CD4-positive, alpha-beta T cell (primary cell): Measurements from ENCODE around the gene CABP4. TPM values are rescaled to one million over a fixed set of nuclear protein-coding genes. Genes with fewer than 3 reads are reported as not detected.
"Not testable (repeated sequence)": the region's sequence is repeated elsewhere in the genome, so short reads cannot be mapped to it uniquely, and the experiment has no call there.

Source experiments
- ATAC-seq: fragments of 200-7000 bp; cut with Tn5 transposase; one replicate; pipeline ENCODE4 v1.10.0; 2022; ENCODE audit warnings: mild to moderate bottlenecking; ENCODE audit not compliant: poor library complexity
- CTCF ChIA-PET: fragments of 350-600 bp; sonication (Branson Sonifier 250); formaldehyde crosslinking; loops from one replicate; lab custom pipeline; 2021; ENCODE audit warnings: antibody characterized with exemption, inconsistent platforms; lab: Charles Lee
- POLR2A ChIA-PET: fragments of 350-600 bp; sonication (Branson Sonifier 250); formaldehyde crosslinking; loops from one replicate; lab custom pipeline; 2021; ENCODE audit warnings: antibody characterized with exemption, inconsistent platforms; lab: Charles Lee
- DNase-seq, 14 experiments: peaks; one replicate each; pipeline ENCODE4 v3.0.0-alpha.2; 2013 to 2020; ENCODE audit warnings: mixed read lengths in 2 of 14
- H3K27ac ChIP-seq, 2 donors: one replicate each; pipeline versions ENCODE4 v1.5.1 to v1.7.0; 2013; ENCODE audit warnings: low read length in 2 of 2, low read depth in 1 of 2, mild to moderate bottlenecking in 1 of 2
- H3K27me3 ChIP-seq, 2 experiments: 1 replicate in 1 of 2; 2 replicates in 1 of 2; pipeline versions ENCODE4 v1.6.1 to v1.7.0; 2013; ENCODE audit warnings: low read length in 2 of 2, control low read depth in 1 of 2, mild to moderate bottlenecking in 1 of 2, moderate library complexity in 1 of 2; ENCODE audit not compliant: insufficient read depth in 2 of 2, control insufficient read depth in 1 of 2
- H3K36me3 ChIP-seq: one replicate; pipeline ENCODE4 v1.6.1; 2013; ENCODE audit warnings: low read length, control low read depth; ENCODE audit not compliant: insufficient read depth
- H3K4me1 ChIP-seq: one replicate; pipeline ENCODE4 v1.6.1; 2013; ENCODE audit warnings: low read length, control low read depth; ENCODE audit not compliant: insufficient read depth
- H3K4me3 ChIP-seq: one replicate; pipeline ENCODE4 v1.5.1; 2013; ENCODE audit warnings: mild to moderate bottlenecking, low read length, moderate library complexity
- H3K9me3 ChIP-seq, 2 experiments: 1 replicate in 1 of 2; 2 replicates in 1 of 2; pipeline versions ENCODE4 v1.6.1 to v1.7.0; 2013; ENCODE audit warnings: low read length in 2 of 2, mild to moderate bottlenecking in 2 of 2, control low read depth in 1 of 2, moderate library complexity in 1 of 2; ENCODE audit not compliant: control insufficient read depth in 1 of 2, insufficient read depth in 1 of 2
- H3K27ac Mint-ChIP-seq: one replicate; pipeline ENCODE4 v1.8.0; 2020; ENCODE audit warnings: mixed read lengths
- H3K27me3 Mint-ChIP-seq: one replicate; pipeline ENCODE4 v1.8.0; 2021; ENCODE audit warnings: mixed read lengths
- H3K36me3 Mint-ChIP-seq: one replicate; pipeline ENCODE4 v1.8.0; 2021; ENCODE audit warnings: low read depth, mixed read lengths
- H3K4me1 Mint-ChIP-seq: one replicate; pipeline ENCODE4 v1.8.0; 2021; ENCODE audit warnings: low read depth, mixed read lengths
- H3K4me3 Mint-ChIP-seq: one replicate; pipeline ENCODE4 v1.8.0; 2020; ENCODE audit warnings: mild to moderate bottlenecking, mixed read lengths
- H3K9me3 Mint-ChIP-seq: one replicate; pipeline ENCODE4 v1.8.0; 2020; ENCODE audit warnings: mixed read lengths
- intact Hi-C, 2 experiments: fragments of 100-400 bp; cut with DNase I in 1 of 2; cut with micrococcal nuclease in 1 of 2; formaldehyde crosslinking; loops; one replicate each; pipeline versions ENCODE4 v1.15.1 to v1.9.0; 2023 to 2025; cut with DNase I, micrococcal nuclease
- total RNA-seq, 174 experiments: library from RNA in 2 of 174; stranded (reverse) in 2 of 174; gene quantifications; one replicate each; pipeline ENCODE4 v1.2.3 and lab custom pipeline; 2021 to 2026
- TF ChIP-seq, protein P1 (sequence below): fragments of 200-600 bp; IDR thresholded peaks from one replicate; pipeline ENCODE4 v1.8.0; 2022; ENCODE audit warnings: antibody characterized with exemption, mild to moderate bottlenecking

The CABP4 gene
- total RNA-seq, 2 experiments from 2014 or later: 7.5 to 8.5 TPM

DNA sequence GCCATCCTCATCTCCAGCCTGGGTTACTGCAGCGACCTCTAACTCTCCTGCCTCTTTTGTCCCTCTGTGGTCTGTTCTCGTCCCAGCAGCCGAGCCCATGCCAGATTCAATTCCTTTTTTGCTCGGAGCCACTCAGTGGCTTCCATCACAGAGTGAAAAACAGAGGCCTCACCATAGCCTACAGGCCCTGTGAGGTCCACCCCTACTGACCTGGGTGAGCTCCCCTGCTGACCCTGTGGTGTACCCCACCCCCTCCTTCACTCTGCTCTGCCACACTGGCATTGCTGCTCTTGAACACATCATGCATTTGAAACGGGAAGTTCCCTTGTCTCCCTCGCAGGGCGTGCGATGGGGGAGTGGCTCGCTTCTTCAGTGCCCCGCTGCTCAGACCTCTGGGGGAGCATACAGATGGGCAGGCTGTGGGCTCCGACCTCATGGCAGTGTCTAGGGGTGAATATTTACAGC lies 29.7 kb downstream of the CABP4 start:
- Mint-ChIP-seq H3K9me3 (no peaks in the 10 kb centered on the region), H3K27me3 (no peaks in the 10 kb centered on the region), H3K36me3 (peaks cover 58% of the 10 kb centered on the region), H3K4me1 (peaks cover 70% of the 10 kb centered on the region), H3K27ac (peak overlapping the region; percentile 95), H3K4me3 (peak overlapping the region; percentile 91)
- intact Hi-C loops: loop anchor here in 1 of 2 experiments (1.0 to 10.0 kb wide), 4 partner anchors 16 to 200 kb away; partner anchors contain the start of genes ANKRD13D, CARNS1, PTPRCAP and TMEM134
- POLR2A ChIA-PET: interaction anchor here (0.6 to 5.5 kb wide), 16 partner anchors 11 to 133 kb away, joined by 3 to 110 read pairs (median 10); partner anchors contain the start of genes CDK2AP2, PITPNM1, PPP1CA and PTPRCAP
- Histone ChIP-seq H3K9me3 (no peaks in the 10 kb centered on the region), H3K4me1 (peaks cover 78% of the 10 kb centered on the region), H3K4me3 (peak overlapping the region; percentile 80), H3K36me3 (peaks cover 30% of the 10 kb centered on the region), H3K27ac (peak overlapping the region; percentile 90), H3K27me3 (no peaks in the 10 kb centered on the region)
- CTCF ChIA-PET: interaction anchor here (0.9 to 1.4 kb wide), 2 partner anchors 16 to 21 kb away, joined by 3 read pairs; partner anchors contain the start of genes PITPNM1 and TMEM134
- DNase-seq (peak in 11 of 14 experiments; percentile 32 to 82 (median 56)), ATAC-seq (peak; percentile 4)
- TF ChIP-seq, protein P1, sequence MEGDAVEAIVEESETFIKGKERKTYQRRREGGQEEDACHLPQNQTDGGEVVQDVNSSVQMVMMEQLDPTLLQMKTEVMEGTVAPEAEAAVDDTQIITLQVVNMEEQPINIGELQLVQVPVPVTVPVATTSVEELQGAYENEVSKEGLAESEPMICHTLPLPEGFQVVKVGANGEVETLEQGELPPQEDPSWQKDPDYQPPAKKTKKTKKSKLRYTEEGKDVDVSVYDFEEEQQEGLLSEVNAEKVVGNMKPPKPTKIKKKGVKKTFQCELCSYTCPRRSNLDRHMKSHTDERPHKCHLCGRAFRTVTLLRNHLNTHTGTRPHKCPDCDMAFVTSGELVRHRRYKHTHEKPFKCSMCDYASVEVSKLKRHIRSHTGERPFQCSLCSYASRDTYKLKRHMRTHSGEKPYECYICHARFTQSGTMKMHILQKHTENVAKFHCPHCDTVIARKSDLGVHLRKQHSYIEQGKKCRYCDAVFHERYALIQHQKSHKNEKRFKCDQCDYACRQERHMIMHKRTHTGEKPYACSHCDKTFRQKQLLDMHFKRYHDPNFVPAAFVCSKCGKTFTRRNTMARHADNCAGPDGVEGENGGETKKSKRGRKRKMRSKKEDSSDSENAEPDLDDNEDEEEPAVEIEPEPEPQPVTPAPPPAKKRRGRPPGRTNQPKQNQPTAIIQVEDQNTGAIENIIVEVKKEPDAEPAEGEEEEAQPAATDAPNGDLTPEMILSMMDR: no peak

DNA sequence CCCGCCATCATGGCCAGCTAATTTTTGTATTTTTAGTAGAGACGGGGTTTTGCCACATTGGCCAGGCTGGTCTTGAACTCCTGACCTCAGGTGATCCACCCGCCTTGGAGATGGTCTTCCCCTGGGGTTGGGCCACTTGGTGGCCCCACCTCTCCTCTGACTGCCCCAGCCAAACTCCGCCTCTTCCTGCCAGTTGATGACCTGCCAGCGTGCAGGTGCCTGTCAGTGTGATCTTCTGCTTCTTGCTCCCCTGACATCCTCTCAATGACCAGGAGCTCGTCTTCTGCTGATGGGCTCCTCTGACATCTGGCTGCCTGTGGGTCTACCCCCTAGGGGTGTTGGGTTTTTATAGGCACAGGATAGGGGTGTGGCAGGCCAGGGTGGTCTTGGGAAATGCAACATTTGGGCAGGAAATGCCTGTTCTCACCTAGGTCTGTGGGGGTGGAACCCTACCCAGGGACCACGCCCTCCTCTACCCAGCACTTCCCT lies 30.8 kb downstream of the CABP4 start:
- not testable (repeated sequence) for H3K9me3 ChIP-seq, H3K4me3 ChIP-seq, H3K27me3 ChIP-seq, H3K27me3 Mint-ChIP-seq, H3K9me3 Mint-ChIP-seq, ATAC-seq
- ChIA-PET CTCF (interaction anchor here (0.6 to 1.4 kb wide), 4 partner anchors 20 to 146 kb away, joined by 3 to 4 read pairs (median 3); partner anchors contain the start of gene PITPNM1), POLR2A (interaction anchor here (0.6 to 5.5 kb wide), 11 partner anchors 12 to 135 kb away, joined by 3 to 102 read pairs (median 9); partner anchors contain the start of genes CDK2AP2, PITPNM1, PPP1CA and PTPRCAP)
- Histone ChIP-seq H3K36me3 (peaks cover 40% of the 10 kb centered on the region), H3K4me1 (peaks cover 84% of the 10 kb centered on the region), H3K27ac (peak overlapping the region; percentile 44 to 58)
- H3K4me3 Mint-ChIP-seq: peak overlapping the region; percentile 83
- intact Hi-C loops: loop anchor here in 1 of 2 experiments (10.0 kb wide), 1 partner anchor 201 kb away; the partner anchor contains the start of gene ANKRD13D
- DNase-seq: peak in 10 of 14 experiments; percentile 20 to 91 (median 42)
- peaks cover 68% of the 10 kb centered on the region for H3K36me3 Mint-ChIP-seq
- H3K27ac Mint-ChIP-seq: peak overlapping the region; percentile 95
- H3K4me1 Mint-ChIP-seq: peaks cover 71% of the 10 kb centered on the region

DNA sequence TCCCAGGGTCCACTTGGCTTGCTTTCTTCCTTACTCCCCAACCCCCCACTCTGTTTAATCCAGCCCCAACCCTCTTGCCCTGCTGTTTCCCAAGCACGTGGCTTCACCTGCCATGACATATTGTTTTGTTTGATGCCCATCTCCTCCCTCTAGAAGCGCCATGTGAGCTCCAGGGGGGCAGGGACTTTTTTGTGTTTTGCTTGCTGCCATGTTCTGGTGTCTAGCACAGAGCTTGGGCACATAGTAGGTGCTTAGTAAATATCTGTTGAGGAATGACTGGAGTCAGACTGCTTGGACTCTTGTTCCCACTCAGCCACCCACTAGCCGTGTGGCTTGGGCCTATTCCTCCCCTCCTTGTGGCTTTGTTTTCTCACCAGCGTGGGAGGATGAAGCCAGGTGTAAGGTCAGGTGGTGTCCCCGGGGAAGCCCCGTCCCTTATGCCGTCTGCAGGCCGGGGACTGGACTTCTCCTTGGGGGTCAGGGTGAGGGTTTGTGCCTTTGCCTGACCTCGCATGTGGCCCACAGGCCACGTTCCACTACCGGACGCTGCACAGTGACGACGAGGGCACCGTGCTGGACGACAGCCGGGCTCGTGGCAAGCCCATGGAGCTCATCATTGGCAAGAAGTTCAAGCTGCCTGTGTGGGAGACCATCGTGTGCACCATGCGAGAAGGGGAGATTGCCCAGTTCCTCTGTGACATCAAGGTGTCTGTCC lies 31.5 kb downstream of the CABP4 start:
- H3K27me3 ChIP-seq: no peaks in the 10 kb centered on the region
- peaks cover 48% of the 10 kb centered on the region for H3K36me3 ChIP-seq
- no peaks in the 10 kb centered on the region for H3K9me3 Mint-ChIP-seq
- ChIA-PET POLR2A (interaction anchor here (0.6 to 5.5 kb wide), 12 partner anchors 10 to 135 kb away, joined by 3 to 102 read pairs (median 8); partner anchors contain the start of genes CDK2AP2, PITPNM1, PPP1CA and PTPRCAP), CTCF (interaction anchor here (1.1 to 1.2 kb wide), 2 partner anchors 80 to 104 kb away, joined by 3 read pairs; no protein-coding TSS in a partner anchor)
- no peak for ATAC-seq
- peak in 4 of 14 experiments; percentile 6 to 66 (median 54) for DNase-seq
- H3K27me3 Mint-ChIP-seq: no peaks in the 10 kb centered on the region
- H3K27ac Mint-ChIP-seq: peak overlapping the region; percentile 95
- H3K4me3 ChIP-seq: no peak overlapping the region
- TF ChIP-seq, protein P1: no peak
- H3K36me3 Mint-ChIP-seq: peaks cover 74% of the 10 kb centered on the region
- peaks cover 71% of the 10 kb centered on the region for H3K4me1 Mint-ChIP-seq
- H3K4me1 ChIP-seq: peaks cover 84% of the 10 kb centered on the region
- H3K27ac ChIP-seq: peak overlapping the region; percentile 44 to 58
- intact Hi-C loops: loop anchor here (1.0 to 10.0 kb wide), 2 partner anchors 19 to 202 kb away; partner anchors contain the start of genes ANKRD13D (in 1 of the 2) and PITPNM1 (in 1 of the 2)
- no peaks in the 10 kb centered on the region for H3K9me3 ChIP-seq
- peak overlapping the region; percentile 83 for H3K4me3 Mint-ChIP-seq
